Measurements from ENCODE around the gene ZNF385C. TPM values are rescaled to one million over a fixed set of nuclear protein-coding genes. Genes with fewer than 3 reads are reported as not detected.
"Not testable (repeated sequence)": the region's sequence is repeated elsewhere in the genome, so short reads cannot be mapped to it uniquely, and the experiment has no call there.

Gene ZNF385C, protein sequence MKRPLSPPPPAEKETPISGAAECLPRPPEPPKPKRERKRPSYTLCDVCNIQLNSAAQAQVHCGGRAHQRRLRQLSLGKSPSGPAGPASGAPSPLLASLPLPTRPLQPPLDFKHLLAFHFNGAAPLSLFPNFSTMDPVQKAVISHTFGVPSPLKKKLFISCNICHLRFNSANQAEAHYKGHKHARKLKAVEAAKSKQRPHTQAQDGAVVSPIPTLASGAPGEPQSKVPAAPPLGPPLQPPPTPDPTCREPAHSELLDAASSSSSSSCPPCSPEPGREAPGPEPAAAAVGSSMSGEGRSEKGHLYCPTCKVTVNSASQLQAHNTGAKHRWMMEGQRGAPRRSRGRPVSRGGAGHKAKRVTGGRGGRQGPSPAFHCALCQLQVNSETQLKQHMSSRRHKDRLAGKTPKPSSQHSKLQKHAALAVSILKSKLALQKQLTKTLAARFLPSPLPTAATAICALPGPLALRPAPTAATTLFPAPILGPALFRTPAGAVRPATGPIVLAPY
- total RNA-seq (1.2 TPM), polyA plus RNA-seq (0.65 TPM)

DNA sequence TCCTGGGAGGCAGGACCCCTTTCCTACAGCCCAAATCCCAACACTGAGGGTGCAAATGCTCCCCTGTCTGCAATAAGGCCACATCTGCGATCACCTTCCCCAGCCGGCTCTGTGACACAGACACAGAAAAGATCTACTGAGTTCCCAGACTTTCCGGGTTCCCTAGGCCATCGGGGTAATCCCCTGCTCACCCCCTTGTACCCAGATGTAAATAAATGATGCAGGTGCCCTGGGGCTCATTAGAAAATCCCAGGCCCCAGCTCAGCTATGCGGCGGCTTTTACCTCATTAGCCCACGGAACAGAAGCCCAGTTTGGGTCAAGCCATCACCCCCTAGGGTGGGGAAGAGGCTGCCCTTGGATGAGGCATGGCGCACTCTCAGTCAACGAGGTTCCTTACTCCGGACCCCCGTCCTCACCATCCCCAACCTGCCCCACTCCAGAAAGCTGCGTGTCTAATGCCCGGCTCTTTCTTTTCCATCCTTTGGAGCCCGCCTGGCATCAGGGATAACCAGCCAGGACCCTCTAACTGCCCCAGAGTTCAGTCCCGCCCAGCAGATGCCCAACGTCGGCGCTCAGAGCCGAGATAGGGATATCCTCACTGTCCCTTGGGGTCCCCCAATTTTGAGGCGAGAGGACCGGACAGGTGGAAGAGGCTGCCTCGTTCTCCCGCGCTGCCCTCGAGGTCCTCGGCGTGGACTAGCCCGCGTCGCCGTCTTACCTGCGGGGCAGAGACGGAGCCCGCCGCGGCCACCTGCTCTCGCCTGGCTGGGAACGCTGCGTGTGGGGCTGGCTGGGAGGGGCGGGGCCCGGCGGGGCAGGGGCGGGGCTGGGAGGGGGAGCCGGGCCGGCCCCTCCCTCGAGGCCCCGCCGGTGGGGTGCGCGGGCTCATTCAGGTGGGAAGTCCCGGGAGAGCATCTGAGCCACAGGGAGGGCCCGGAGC is at the start of gene ZNF385C:
ZNF385C (minus strand) TSS at position 783 of the 941 bp plus-strand sequence. CDS start 35,417 bp downstream, outside the sequence.
- H3K36me3 ChIP-seq (ENCODE audit: insufficient read depth), result no peaks in the 10 kb centered on the region
- no peak for DNase-seq (ENCODE audit: extremely low spot score)
- 6% methylated on average over 52 of the region's 52 CpGs for WGBS
- H3K4me3 ChIP-seq (ENCODE audit: low read depth, low read length), result no peak within 1 kb of the TSS
- H3K27ac ChIP-seq (ENCODE audit: low read depth), result no peak within 1 kb of the TSS
- H3K4me1 ChIP-seq (ENCODE audit: insufficient read depth), result no peaks in the 10 kb centered on the region

DNA sequence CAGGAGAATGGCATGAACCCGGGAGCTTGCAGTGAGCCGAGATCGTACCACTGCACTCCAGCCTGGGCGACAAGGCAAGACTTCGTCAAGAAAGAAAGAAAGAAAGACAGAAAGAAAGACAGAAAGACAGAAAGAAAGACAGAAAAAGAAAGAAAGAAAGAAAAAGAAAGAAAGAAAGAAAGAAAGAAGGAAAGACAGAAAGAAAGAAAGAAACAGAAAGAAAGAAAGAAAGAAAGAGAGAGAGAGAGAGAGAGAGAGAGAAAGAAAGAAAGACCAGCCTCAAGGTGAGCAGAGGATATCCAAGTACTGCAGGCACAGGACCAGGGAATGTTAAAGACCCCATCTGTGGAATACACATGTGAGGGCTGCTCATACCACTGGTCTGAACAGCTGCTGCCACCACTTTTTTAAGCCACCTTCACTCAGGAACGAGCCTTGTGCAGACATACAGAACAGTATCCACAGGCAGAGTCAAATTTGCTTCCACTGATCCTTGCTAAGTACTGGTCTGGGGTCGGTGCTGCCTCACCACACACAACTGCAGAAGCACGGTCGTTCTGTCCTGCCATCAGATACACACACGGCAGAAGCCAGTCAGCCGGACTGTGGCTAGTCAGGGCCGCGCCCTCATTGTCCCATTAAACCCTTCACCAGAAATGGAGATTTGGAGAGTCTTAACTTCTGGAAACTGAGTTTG is 48.8 kb upstream of the ZNF385C start:
- 89% methylated on average over 13 of the region's 13 CpGs for WGBS
- Histone ChIP-seq H3K36me3 (ENCODE audit: insufficient read depth) (no peaks in the 10 kb centered on the region), H3K4me3 (ENCODE audit: low read depth, low read length) (no peak overlapping the region), H3K27ac (ENCODE audit: low read depth) (no peak overlapping the region), H3K4me1 (ENCODE audit: insufficient read depth) (no peaks in the 10 kb centered on the region)
- DNase-seq (ENCODE audit: extremely low spot score), result no peak

DNA sequence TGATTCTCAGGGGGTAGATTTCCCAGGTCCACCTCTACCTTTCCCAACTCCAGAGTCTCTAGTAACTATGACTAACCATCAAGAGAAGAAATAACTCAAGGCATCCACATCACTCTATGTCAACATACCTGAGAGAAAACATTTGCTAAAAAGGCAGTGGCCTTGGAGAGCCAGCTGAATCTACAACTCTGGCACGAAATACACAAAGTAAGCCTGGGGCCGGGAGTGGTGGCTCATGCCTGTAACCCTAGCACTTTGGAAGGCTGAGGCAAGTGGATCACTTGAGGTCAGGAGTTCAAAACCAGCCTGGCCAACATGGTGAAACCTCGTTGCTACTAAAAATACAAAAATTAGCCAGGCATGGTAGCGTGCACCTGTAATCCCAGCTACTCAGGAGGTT is 44.9 kb upstream of the ZNF385C start:
- H3K4me3 ChIP-seq (ENCODE audit: low read depth, low read length); DNase-seq (ENCODE audit: extremely low spot score); H3K36me3 ChIP-seq (ENCODE audit: insufficient read depth); H3K4me1 ChIP-seq (ENCODE audit: insufficient read depth); H3K27ac ChIP-seq (ENCODE audit: low read depth): not testable (repeated sequence)
- WGBS, result 90% methylated on average over 4 of the region's 4 CpGs

DNA sequence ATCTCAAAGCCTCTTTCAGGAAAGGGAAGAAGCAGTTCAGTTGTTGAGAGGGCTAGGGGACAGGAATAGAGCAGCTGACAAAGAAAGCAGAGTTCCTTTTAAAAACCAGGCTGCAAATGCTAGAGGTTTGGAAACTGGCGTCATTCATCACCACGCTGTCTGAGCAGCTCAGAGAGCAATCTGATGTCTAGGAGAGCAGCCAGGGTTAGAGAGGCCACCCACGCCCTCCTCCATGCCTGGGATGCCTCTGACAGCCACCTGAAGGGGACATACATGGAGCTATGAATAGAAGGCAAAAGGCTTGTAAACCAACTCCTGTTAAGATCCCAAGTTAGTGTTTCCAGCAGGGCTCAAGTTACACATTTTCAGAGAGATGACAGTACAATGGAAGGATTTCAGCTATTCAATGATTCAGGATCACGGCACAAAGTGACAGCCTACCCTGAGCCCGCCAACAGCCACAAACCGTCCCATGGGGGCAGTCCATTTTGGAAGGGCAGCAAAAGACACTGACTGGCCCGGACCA is 44.2 kb upstream of the ZNF385C start:
- 81% methylated on average over 7 of the region's 7 CpGs for WGBS
- Histone ChIP-seq H3K4me3 (ENCODE audit: low read depth, low read length) (no peak overlapping the region), H3K4me1 (ENCODE audit: insufficient read depth) (no peaks in the 10 kb centered on the region), H3K36me3 (ENCODE audit: insufficient read depth) (no peaks in the 10 kb centered on the region), H3K27ac (ENCODE audit: low read depth) (no peak overlapping the region)
- no peak for DNase-seq (ENCODE audit: extremely low spot score)

DNA sequence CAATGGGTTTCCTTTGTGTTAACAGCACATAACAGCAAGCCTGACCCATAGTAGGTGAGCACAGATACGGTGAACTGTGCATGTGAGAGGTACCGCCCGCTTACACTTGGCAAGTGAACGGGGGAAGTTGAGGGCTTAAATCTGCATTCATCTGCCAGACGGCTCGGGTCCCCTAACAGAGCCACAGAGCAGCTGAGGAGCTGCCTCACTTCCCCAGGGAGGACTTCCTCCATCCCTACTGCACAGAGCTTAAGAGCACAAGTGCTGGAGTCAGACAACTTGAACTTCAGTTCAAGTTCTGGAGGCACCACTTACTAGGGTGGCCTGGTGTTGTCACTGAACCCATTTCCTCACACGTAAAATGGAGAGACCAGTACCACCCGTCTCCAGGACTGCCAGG is 43.1 kb upstream of the ZNF385C start:
- no peak overlapping the region for H3K4me3 ChIP-seq (ENCODE audit: low read depth, low read length)
- WGBS, result 63% methylated on average over 8 of the region's 8 CpGs
- no peak for DNase-seq (ENCODE audit: extremely low spot score)
- no peak overlapping the region for H3K27ac ChIP-seq (ENCODE audit: low read depth)
- no peaks in the 10 kb centered on the region for H3K36me3 ChIP-seq (ENCODE audit: insufficient read depth)
- H3K4me1 ChIP-seq (ENCODE audit: insufficient read depth), result peaks cover 3% of the 10 kb centered on the region

DNA sequence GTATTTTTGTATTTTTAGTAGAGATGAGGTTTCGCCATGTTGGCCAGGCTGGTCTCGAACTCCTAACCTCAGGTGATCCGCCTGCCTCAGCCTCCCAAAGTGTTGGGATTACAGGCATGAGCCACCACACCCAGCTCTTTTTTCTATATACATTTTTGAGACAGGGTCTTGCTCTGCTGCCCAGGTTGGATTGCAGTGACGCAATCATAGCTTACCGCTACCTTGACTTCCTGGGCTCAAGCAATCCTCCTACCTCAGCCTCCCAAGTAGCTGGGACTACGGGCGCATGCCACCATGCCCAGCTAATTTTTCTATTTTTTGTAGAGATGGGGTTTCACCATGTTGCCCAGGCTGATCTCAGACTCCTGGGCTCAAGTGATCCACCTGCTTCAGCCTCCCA is 42.4 kb upstream of the ZNF385C start:
- H3K4me1 ChIP-seq (ENCODE audit: insufficient read depth); DNase-seq (ENCODE audit: extremely low spot score); H3K4me3 ChIP-seq (ENCODE audit: low read depth, low read length); H3K27ac ChIP-seq (ENCODE audit: low read depth); H3K36me3 ChIP-seq (ENCODE audit: insufficient read depth): not testable (repeated sequence)
- WGBS, result 98% methylated on average over 7 of the region's 7 CpGs

DNA sequence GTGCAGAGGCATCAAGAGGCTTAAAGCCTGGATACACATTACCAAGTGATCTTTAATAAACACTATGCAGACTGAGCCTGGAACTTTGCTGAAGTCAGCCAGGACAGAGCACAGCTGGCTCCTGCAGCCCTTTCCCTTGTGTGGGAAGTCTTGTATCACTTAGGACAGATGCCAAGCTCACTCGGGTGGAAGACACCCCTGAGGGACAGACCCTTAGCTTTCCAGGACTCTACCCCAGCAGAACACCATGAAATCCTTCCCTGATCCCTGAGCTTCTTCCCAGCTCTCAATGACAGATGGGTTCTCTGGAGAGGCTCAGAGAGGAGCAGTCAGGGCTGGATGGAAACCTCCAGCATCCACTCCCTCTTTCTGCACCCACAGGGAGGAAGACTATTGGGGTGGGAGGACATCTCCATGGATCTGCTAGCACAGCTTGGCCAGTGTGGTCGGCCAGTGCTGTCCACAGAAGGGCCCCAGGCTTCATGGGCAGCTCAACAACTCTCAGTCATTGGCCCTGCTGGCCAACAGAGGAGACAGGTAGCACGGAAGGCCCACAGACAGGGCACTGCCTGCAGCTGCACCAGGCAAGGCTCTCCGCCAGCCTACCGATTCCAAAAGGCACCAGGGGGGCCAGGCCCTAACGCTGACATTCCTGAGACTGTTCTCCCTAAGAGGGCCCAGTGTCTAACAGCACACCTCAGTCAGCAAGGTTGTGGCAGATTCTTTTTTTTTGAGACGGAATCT is 40.6 kb upstream of the ZNF385C start:
- peaks cover 3% of the 10 kb centered on the region for H3K4me1 ChIP-seq (ENCODE audit: insufficient read depth)
- H3K36me3 ChIP-seq (ENCODE audit: insufficient read depth), result no peaks in the 10 kb centered on the region
- no peak overlapping the region for H3K4me3 ChIP-seq (ENCODE audit: low read depth, low read length)
- DNase-seq (ENCODE audit: extremely low spot score), result no peak
- no peak overlapping the region for H3K27ac ChIP-seq (ENCODE audit: low read depth)
- WGBS, result 53% methylated on average over 7 of the region's 7 CpGs

DNA sequence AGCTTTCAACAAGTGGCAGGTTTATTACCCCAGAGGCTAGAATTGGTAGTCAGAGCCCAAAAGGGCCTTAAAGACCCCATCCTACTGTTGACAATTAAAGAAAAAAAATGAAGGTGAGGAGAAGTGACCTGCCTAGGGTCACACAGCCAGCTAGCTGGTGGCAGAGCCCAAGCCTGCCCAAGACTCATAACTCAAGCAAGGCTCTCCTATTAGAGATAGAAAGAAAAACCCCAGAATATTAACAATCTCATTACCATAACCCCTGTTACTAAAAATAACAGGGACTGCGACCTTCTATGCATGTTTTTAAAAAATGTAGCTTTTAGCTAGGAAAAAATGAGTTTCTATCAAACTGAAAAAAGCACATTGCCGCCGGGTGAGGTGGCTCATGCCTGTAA is 38.4 kb upstream of the ZNF385C start:
- Histone ChIP-seq H3K27ac (ENCODE audit: low read depth) (peak overlapping the region; percentile 28), H3K36me3 (ENCODE audit: insufficient read depth) (no peaks in the 10 kb centered on the region), H3K4me3 (ENCODE audit: low read depth, low read length) (no peak overlapping the region), H3K4me1 (ENCODE audit: insufficient read depth) (peaks cover 3% of the 10 kb centered on the region)
- WGBS, result 87% methylated on average over 3 of the region's 3 CpGs
- DNase-seq (ENCODE audit: extremely low spot score), result no peak

DNA sequence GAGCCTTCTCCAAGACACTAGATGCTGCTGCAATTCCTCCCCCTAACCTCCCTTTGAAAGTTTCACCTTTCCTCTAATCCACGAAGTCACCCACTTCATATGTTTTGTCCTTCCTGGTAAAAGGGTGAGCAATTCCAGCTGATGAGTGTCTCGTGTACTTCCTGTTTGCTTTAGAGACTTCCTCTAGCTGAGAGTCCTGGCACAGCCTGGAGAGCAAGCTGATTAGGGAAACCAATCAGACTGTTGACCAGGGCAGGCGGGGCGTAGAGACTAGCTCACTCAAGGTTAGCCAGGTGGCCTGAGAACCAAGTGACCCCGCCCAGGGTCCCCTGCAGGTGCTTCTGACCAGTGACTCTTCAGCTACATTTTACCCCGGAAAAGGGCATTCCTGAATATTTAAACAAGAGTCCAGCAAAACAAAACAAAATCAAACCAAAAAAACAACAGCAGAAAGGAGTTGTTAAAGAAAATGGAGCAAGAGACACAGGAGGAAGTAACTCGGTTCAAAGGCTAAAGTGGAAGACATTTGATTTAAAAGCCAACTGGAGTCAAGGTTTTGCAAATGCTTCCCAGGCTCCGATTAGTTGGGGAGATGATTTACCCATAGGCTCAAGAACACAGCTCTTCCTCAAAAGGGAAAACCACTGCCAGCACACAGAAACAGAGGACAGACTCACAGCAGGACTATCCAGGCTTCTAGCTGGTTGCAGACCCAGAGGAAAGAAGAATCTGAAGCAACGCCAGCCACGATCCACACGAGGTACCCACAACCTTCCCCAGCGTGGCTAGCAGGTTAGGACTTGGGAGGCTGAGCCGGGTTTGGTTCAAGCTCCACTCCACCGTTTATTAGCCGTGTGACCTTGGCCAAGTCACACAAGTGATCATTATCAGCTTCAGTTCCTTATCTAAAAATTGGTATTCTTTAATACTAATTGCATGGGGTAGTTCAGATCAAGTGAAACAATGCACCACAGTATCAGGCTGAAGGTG is 37.7 kb upstream of the ZNF385C start:
- peak; percentile 53 for DNase-seq (ENCODE audit: extremely low spot score)
- 59% methylated on average over 15 of the region's 15 CpGs for WGBS

DNA sequence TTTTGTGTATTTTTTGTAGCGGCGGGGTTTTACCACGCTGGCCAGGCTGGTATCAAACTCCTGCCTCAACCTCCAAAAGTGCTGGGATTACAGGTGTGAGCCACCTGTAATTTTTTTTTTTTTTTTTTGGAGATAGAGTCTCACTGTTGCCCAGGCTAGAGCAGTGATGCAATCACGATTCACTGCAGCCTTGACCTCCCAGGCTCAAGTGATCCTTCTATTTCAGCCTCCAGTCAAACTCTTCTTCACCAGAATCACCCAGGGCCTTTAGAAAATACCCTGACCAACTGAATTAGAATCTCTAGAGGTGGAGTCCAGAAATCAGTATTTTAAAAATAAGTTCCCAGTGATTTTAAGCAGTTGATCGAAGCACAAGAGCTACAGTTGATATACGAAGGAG is 36.9 kb upstream of the ZNF385C start:
- no peak overlapping the region for H3K4me3 ChIP-seq (ENCODE audit: low read depth, low read length)
- 79% methylated on average over 6 of the region's 6 CpGs for WGBS
- no peak for DNase-seq (ENCODE audit: extremely low spot score)
- H3K27ac ChIP-seq (ENCODE audit: low read depth), result peak overlapping the region; percentile 0
- H3K4me1 ChIP-seq (ENCODE audit: insufficient read depth), result peaks cover 3% of the 10 kb centered on the region
- no peaks in the 10 kb centered on the region for H3K36me3 ChIP-seq (ENCODE audit: insufficient read depth)

More for the DNA sequence above, 37.7 kb upstream of the ZNF385C start:
- Histone ChIP-seq H3K4me3 (ENCODE audit: low read depth, low read length) (no peak overlapping the region), H3K27ac (ENCODE audit: low read depth) (peak overlapping the region; percentile 72), H3K36me3 (ENCODE audit: insufficient read depth) (no peaks in the 10 kb centered on the region), H3K4me1 (ENCODE audit: insufficient read depth) (peaks cover 3% of the 10 kb centered on the region)

DNA sequence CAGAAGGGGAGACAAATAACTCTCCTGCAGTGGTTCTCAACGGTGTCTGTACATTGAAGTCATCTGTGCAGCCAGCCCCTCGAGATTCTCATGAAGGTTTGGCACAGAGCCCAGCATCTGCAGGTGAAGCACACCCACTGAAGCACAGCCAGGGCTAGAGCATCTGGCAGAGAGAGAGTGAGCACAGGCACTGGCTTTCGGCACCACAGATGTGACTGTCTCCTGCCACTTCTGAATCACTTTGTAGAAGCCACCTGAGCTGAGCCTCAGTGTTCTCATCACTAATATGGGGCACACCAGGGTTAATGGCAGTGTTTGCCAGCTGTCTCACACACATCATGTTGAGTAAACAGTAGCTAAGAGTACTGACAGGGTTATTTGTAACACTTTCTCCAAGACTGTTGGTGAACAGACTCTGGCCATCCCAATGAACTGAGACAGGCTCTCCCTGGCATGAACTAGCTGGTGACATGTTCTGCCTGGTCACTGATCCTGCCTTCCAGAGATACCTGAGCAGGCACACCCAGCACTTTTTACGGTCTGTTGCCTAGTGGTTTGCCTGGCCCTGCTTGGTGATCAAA is 35.3 kb upstream of the ZNF385C start:
- no peak overlapping the region for H3K4me3 ChIP-seq (ENCODE audit: low read depth, low read length)
- DNase-seq (ENCODE audit: extremely low spot score), result no peak
- H3K4me1 ChIP-seq (ENCODE audit: insufficient read depth), result peaks cover 3% of the 10 kb centered on the region
- H3K36me3 ChIP-seq (ENCODE audit: insufficient read depth), result no peaks in the 10 kb centered on the region
- 50% methylated on average over 4 of the region's 4 CpGs for WGBS
- H3K27ac ChIP-seq (ENCODE audit: low read depth), result peak overlapping the region; percentile 43

All from urinary bladder (tissue), 4 donors.